ENCODE data around the gene NEUROD6. TPM values are rescaled to one million over a fixed set of nuclear protein-coding genes. Genes with fewer than 3 reads are reported as not detected.

Gene NEUROD6
- total and polyA plus RNA-seq, 7 donors: not detected

DNA sequence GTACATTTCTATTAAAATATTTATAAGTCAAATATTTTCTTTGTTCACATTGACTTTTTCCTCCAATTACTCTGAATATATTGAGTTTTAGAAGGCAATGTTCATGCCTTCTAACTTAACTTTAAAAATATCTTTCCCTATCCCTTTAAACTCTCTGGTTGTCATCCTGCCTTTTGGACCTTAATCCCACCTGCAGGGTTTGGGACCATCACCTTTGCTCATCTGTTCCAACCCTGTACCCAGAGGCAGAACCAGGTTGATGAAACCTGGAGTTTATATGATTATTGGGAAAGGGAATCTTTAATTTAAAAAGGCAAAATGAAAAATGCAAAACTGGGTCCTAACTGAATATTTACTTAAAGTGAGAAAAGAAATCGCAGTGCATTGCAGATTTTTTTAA is 24.8 kb downstream of the NEUROD6 start:
- intact Hi-C loops (cut with DNase I): no loop called here

DNA sequence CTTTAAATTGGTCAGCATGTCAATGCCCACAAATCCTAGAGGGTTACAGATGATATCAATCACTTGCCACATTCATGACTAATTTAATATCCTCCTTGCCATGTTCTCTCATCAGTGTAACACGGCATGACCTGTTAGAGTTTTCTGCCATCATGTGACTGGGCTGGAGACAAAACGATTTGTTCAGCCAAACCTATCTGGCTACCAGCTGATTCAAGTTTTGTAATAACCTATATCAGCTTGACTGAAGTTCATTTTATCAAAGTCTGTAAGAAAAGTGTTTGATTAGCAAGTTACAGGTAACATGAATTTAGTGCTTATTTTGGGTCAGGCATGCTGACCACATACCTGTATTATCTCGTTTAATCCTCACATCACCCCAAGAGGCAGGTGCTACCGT is 25.7 kb downstream of the NEUROD6 start:
- Histone ChIP-seq H3K27me3 (no peaks in the 10 kb centered on the region), H3K4me3 (no peak overlapping the region), H3K9me3 (no peaks in the 10 kb centered on the region), H3K36me3 (no peaks in the 10 kb centered on the region), H3K27ac (no peak overlapping the region), H3K4me1 (no peaks in the 10 kb centered on the region)
- 54 to 78% methylated on average over 4 of the region's 4 CpGs for WGBS, 2 donors
- no peak for DNase-seq
- intact Hi-C loops (cut with DNase I): no loop called here
- TF ChIP-seq POLR2AphosphoS5 (IDR thresholded peaks at IDR 0.05): no peak
- TF ChIP-seq EP300 (IDR thresholded peaks at IDR 0.05): no peak
- TF ChIP-seq, protein P1, sequence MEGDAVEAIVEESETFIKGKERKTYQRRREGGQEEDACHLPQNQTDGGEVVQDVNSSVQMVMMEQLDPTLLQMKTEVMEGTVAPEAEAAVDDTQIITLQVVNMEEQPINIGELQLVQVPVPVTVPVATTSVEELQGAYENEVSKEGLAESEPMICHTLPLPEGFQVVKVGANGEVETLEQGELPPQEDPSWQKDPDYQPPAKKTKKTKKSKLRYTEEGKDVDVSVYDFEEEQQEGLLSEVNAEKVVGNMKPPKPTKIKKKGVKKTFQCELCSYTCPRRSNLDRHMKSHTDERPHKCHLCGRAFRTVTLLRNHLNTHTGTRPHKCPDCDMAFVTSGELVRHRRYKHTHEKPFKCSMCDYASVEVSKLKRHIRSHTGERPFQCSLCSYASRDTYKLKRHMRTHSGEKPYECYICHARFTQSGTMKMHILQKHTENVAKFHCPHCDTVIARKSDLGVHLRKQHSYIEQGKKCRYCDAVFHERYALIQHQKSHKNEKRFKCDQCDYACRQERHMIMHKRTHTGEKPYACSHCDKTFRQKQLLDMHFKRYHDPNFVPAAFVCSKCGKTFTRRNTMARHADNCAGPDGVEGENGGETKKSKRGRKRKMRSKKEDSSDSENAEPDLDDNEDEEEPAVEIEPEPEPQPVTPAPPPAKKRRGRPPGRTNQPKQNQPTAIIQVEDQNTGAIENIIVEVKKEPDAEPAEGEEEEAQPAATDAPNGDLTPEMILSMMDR (IDR thresholded peaks at IDR 0.05): no peak
- TF ChIP-seq POLR2A (IDR thresholded peaks at IDR 0.05): no peak

More for the DNA sequence above, 24.8 kb downstream of the NEUROD6 start:
- Histone ChIP-seq H3K27ac (no peak overlapping the region), H3K36me3 (no peaks in the 10 kb centered on the region), H3K4me3 (no peak overlapping the region), H3K4me1 (no peaks in the 10 kb centered on the region), H3K27me3 (no peaks in the 10 kb centered on the region), H3K9me3 (no peaks in the 10 kb centered on the region)
- TF ChIP-seq, protein P1 (IDR thresholded peaks at IDR 0.05): no peak
- no peak for TF ChIP-seq EP300 (IDR thresholded peaks at IDR 0.05)
- no peak for TF ChIP-seq POLR2A (IDR thresholded peaks at IDR 0.05)
- TF ChIP-seq POLR2AphosphoS5 (IDR thresholded peaks at IDR 0.05): no peak
- 94 to 96% methylated on average over 1 of the region's 1 CpG for WGBS, 2 donors
- DNase-seq: no peak

DNA sequence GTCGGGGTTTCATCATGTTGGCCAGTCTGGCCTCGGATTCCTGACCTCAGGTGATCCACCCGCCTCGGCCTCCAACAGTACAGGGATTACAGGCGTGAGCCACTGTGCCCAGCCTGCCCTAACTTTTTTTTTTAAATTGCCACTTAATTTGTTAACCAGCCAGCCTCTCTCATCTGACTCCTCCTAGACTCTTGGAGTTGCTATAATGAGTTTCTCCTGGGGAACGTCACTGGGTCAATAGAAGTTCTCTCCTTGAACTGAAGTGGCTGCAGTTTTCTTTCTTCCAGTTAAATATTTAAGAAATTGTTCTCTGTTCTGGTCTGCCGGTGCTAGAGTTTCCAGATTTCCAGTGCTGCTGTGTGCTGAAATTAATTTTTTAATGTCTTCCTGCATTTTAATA is 27.6 kb downstream of the NEUROD6 start:
- Histone ChIP-seq H3K9me3 (no peaks in the 10 kb centered on the region), H3K4me1 (no peaks in the 10 kb centered on the region), H3K27me3 (no peaks in the 10 kb centered on the region), H3K27ac (no peak overlapping the region), H3K36me3 (no peaks in the 10 kb centered on the region), H3K4me3 (no peak overlapping the region)
- intact Hi-C loops (cut with DNase I): no loop called here
- 77 to 81% methylated on average over 7 of the region's 7 CpGs for WGBS, 2 donors
- TF ChIP-seq POLR2AphosphoS5 (IDR thresholded peaks at IDR 0.05) (no peak), POLR2A (IDR thresholded peaks at IDR 0.05) (no peak), EP300 (IDR thresholded peaks at IDR 0.05) (no peak)
- TF ChIP-seq, protein P1 (IDR thresholded peaks at IDR 0.05): no peak
- no peak for DNase-seq

DNA sequence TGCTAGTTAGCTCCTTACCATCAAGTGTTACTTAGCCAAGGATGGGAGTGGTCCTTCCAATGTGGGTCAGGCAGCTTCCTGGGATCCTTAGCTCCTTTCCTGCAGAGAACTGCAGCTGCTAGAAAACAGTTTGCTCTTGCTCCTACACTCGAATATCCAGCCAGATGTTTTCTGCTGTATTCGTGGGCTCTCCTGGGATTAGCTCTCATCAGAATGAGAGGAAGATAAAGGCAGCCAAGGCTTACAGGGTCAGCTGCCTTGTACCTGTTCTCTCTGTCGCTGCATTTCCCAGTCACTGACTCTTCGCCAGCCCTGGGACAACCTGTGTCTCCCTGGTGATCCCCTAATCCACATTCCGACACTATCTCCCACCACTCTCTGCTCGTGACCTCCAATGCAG is 29.0 kb downstream of the NEUROD6 start:
- WGBS, 2 donors: 49 to 52% methylated on average over 6 of the region's 6 CpGs

DNA sequence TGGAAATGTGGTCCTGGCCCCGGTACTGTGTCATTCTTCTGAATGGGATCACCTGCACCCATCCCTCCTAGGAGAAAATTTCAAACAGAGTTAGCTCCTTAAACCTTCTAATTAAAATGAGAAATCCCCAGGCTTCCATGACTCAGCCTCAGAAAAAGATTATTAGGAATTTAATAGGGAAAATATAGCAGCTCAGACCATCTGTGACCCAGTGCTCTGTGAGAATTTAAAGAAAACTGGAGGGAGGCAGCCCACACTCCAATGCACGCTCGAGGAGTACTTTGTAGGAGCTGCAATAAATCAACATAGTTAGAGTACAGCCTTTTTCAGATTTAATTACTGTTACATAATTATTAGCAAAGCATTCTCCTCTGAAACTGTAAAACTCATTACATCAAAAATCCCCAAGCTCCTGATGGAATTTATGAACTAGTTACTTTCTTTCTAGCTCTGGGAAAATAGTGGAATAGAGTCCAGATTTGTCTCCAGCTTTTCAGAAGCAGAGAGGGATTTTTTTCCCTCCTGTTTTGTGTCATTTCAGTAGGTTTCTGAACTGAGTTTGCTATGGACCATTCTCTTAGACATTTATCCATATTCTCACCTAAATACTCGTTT is 30.1 kb downstream of the NEUROD6 start:
- intact Hi-C loops (cut with DNase I): no loop called here
- Histone ChIP-seq H3K4me1 (no peaks in the 10 kb centered on the region), H3K4me3 (no peak overlapping the region), H3K27ac (no peak overlapping the region), H3K36me3 (no peaks in the 10 kb centered on the region), H3K27me3 (no peaks in the 10 kb centered on the region), H3K9me3 (no peaks in the 10 kb centered on the region)
- no peak for DNase-seq
- 45 to 62% methylated on average over 4 of the region's 4 CpGs for WGBS, 2 donors
- TF ChIP-seq POLR2AphosphoS5 (IDR thresholded peaks at IDR 0.05) (no peak), POLR2A (IDR thresholded peaks at IDR 0.05) (no peak), EP300 (IDR thresholded peaks at IDR 0.05) (no peak)
- TF ChIP-seq, protein P1 (IDR thresholded peaks at IDR 0.05): no peak

More for the DNA sequence above, 29.0 kb downstream of the NEUROD6 start:
- Histone ChIP-seq H3K9me3 (no peaks in the 10 kb centered on the region), H3K4me3 (no peak overlapping the region), H3K36me3 (no peaks in the 10 kb centered on the region), H3K4me1 (no peaks in the 10 kb centered on the region), H3K27me3 (no peaks in the 10 kb centered on the region), H3K27ac (no peak overlapping the region)
- intact Hi-C loops (cut with DNase I): no loop called here
- DNase-seq: no peak
- no peak for TF ChIP-seq POLR2AphosphoS5 (IDR thresholded peaks at IDR 0.05)

All from sigmoid colon (tissue), 7 donors.